ENCODE results near the gene KIAA0753. TPM values are rescaled to one million over a fixed set of nuclear protein-coding genes. Genes with fewer than 3 reads are reported as not detected.

The KIAA0753 gene
- total and polyA plus RNA-seq, 2 of the 8 experiments (the other 6 are each of a cell fraction or from before 2014, with no cell fraction given) = 5.0 to 27.1 TPM

- TF ChIP-seq SP4 (IDR thresholded peaks at IDR 0.05; ENCODE audit: low read length) (no peak), RFX5 (IDR thresholded peaks at IDR 0.05; ENCODE audit: borderline replicate concordance, low read depth, low read length) (no peak)
Observed at GRCh38 chr17:6610011-6610410, 30.5 kb downstream of the KIAA0753 start (continued).
